ENCODE data around the gene LIMK1.

Gene LIMK1

DNA sequence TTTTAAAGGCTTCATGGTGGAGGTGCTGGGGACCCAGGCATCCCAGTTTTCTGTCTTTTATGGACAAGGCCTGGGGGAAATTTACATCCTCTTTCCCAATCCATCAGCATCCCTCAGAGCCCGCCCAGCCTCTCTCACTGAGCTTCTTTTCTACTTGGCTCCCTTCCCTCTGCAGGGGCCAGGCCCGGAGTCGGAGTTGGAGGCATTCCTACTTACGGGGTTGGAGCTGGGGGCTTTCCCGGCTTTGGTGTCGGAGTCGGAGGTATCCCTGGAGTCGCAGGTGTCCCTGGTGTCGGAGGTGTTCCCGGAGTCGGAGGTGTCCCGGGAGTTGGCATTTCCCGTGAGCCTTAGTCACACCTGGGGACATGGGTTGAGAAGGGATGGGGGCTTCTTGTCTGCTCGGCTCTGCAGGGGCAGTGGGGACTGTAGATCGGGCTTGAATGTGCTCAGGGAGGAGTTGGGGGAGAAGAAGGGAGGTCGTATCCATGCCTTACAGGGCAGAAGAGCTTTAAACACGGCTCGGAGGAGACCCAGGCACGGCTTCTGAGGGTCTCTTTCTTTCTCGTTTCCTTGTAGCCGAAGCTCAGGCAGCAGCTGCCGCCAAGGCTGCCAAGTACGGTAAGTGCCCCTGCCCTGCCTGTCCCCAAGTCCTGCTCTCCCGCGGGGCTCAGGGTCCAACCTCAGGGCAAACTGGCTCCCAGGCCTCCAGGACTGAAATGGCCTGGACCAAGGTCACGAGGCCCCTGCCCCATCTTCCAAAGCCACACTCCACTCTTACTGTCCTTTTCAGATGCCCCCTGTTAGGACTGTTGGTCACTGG is 27.3 kb upstream of the LIMK1 start:
- no peak for DNase-seq

DNA sequence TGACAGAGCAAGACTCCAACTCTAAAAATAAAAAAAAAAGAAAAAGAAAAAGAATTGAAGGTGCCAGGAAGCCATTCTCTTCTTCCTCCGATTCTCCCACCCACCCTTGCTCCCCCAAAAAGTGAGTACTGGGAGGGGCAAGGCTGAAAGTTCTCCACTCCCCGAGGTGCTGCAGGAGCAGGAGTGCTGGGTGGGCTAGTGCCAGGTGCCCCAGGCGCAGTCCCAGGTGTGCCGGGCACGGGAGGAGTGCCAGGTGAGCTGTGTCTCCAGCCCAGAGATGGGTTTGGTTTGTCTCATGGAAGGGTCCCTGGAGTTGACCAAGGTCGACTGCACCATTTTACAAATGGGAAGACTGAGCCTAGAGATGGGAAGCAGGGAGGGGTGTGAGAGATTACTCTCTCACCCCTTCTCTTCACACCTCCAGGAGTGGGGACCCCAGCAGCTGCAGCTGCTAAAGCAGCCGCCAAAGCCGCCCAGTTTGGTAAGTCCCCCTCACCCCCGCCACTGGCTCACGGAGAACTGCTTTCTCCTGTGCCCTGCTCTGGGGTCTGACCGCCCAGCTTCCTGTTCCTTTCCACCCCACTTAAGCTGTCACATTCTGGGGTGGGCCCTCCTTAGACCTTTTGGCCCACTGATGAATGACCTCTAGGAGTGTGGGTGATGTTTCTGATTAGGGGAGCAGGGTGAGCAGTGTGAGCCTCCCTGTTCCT is 26.2 kb upstream of the LIMK1 start:
- DNase-seq, result no peak

GRCh38 chr7:74057987-74058386 is 25.6 kb upstream of the LIMK1 start:
- no peak for DNase-seq

DNA sequence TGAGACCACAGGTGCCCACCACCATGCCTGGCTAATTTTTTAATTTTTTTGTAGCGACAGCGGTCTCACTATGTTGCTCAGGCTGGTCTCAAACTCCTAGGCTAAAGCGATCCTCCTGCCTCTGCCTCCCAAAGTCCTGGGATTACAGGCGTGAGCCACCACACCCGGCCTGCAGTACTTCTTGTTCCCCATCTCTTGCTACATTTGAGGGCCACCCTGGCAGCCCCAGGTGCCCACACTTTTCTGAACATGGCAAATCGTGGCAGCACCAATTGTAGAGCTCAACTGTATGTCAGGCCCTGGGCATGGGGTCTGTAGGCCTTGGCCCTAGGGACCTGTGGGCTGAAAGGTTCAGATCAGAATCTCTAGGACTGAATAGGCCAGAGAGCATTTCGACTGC is 25.1 kb upstream of the LIMK1 start:
- no peak for DNase-seq

DNA sequence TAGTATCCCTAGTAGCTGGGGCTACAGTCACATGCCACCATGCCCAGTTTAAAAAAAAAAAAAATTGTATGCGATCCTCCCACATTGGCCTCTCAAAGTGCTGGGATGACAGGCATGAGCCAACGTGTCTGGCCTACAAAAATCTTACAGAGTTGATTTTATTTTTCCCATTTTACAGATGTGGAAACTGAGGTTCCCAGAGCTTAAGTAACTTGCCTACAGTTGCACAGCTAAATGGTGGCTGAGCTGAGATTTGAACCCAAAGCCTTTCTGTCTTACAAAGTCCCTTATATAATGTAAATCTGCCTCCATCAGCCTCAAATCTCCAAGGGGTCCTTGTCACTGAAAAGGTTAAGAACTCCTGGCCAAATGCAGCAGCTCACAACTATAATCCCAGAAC is 24.6 kb upstream of the LIMK1 start:
- DNase-seq, result no peak

DNA sequence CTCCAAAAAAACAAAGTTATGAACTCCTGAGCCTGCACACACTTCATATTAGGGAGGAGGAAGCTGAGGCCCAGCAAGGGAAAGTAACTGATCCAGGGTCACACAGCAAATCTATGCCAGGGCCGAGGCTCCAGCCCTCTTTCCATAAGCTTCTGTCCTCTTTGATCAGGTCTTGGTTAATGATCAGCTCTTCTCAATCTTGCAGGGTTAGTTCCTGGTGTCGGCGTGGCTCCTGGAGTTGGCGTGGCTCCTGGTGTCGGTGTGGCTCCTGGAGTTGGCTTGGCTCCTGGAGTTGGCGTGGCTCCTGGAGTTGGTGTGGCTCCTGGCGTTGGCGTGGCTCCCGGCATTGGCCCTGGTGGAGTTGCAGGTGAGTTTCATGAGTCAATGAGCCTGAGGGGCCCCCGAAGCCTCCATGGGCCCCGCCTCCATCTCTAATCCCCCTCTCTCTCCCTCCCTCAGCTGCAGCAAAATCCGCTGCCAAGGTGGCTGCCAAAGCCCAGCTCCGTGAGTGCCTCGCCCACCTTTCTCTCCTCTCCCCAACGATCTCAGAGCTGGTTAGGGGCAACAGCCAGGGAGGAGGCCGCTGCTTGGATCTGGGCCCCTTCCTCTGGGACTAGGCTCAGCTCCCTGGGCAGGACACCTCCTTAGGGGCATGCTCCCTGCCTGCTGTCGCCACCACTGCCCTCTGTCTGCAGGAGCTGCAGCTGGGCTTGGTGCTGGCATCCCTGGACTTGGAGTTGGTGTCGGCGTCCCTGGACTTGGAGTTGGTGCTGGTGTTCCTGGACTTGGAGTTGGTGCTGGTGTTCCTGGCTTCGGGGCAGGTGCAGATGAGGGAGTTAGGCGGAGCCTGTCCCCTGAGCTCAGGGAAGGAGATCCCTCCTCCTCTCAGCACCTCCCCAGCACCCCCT is 23.7 kb upstream of the LIMK1 start:
- no peak for DNase-seq

GRCh38 chr7:74061840-74062539 is 21.6 kb upstream of the LIMK1 start:
- peak; percentile 85 for DNase-seq

DNA sequence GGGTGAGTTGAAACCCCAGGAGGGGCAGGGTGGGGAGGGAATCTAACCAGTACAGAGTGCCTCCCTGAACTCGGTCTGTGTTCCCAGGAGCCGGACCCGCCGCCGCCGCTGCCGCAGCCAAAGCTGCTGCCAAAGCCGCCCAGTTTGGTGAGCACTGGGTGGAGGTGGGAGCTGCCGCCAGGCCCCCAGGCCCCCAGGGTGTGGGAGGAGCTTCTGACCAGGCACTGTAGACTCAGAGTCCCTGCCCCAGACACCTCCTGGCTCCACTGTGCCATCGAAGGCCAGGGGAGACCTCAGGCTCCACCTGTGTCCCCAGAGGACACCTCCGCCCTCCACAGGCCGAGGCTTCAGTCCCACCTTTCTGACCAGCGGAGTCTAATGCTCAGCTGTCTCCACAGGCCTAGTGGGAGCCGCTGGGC is 20.4 kb upstream of the LIMK1 start:
- DNase-seq, result no peak

GRCh38 chr7:74063646-74064045 is 20.0 kb upstream of the LIMK1 start:
- no peak for DNase-seq

DNA sequence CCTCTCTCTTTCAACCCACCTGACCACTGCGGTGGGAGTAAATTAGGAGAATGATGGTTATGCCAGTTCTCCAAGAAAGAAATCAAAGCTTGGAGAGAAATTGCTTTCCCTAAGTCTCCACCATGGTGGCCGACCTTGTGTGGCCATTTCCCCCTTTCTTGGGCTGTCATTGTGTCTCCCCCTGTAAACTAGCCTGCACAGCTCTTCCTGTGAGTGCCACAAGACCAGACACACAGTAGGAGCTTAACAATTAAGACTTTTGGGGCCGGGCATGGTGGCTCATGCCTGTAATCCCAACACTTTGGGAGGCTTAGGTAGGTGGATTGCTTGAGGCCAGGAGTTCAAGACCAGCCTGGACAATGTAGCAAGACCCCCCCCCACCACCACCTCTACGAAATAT is 18.9 kb upstream of the LIMK1 start:
- no peak for DNase-seq

DNA sequence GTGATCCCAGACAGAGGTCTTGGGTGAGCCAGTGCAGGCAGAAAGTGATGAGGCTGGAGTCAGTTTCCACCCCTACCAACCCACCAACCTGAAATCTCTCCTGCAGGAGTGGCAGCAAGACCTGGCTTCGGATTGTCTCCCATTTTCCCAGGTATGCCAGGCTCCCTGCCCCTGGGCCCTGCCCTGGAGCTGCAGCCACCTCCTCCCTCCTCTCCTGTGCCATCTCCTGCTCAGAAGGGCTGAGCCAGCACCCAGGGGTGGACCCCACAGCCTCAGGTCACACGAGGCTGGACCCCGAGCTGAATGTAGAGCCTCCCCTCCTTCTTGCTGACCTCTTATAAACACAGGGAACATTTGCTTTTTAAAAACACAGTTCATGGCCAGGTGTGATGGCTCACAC is 17.0 kb upstream of the LIMK1 start:
- no peak for DNase-seq

DNA sequence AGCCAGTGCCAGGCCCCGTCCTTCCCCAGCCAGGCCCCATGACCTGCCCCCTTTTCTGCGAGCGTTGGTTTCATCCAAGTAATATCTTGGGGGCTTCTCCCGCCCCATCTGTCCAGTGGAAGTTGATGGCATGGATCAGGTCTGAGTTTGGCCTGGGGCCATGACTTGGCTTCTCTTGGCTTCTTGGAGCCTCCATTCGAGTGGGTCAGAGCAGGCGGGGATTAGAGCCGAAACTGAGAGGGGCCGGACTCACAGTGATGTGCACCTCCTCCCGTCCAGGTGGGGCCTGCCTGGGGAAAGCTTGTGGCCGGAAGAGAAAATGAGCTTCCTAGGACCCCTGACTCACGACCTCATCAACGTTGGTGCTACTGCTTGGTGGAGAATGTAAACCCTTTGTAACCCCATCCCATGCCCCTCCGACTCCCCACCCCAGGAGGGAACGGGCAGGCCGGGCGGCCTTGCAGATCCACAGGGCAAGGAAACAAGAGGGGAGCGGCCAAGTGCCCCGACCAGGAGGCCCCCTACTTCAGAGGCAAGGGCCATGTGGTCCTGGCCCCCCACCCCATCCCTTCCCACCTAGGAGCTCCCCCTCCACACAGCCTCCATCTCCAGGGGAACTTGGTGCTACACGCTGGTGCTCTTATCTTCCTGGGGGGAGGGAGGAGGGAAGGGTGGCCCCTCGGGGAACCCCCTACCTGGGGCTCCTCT is 15.1 kb upstream of the LIMK1 start:
- DNase-seq, result no peak

DNA sequence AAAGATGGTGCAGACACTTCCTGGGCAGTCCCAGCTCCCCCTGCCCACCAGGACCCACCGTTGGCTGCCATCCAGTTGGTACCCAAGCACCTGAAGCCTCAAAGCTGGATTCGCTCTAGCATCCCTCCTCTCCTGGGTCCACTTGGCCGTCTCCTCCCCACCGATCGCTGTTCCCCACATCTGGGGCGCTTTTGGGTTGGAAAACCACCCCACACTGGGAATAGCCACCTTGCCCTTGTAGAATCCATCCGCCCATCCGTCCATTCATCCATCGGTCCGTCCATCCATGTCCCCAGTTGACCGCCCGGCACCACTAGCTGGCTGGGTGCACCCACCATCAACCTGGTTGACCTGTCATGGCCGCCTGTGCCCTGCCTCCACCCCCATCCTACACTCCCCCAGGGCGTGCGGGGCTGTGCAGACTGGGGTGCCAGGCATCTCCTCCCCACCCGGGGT is 14.5 kb upstream of the LIMK1 start:
- no peak for DNase-seq

DNA sequence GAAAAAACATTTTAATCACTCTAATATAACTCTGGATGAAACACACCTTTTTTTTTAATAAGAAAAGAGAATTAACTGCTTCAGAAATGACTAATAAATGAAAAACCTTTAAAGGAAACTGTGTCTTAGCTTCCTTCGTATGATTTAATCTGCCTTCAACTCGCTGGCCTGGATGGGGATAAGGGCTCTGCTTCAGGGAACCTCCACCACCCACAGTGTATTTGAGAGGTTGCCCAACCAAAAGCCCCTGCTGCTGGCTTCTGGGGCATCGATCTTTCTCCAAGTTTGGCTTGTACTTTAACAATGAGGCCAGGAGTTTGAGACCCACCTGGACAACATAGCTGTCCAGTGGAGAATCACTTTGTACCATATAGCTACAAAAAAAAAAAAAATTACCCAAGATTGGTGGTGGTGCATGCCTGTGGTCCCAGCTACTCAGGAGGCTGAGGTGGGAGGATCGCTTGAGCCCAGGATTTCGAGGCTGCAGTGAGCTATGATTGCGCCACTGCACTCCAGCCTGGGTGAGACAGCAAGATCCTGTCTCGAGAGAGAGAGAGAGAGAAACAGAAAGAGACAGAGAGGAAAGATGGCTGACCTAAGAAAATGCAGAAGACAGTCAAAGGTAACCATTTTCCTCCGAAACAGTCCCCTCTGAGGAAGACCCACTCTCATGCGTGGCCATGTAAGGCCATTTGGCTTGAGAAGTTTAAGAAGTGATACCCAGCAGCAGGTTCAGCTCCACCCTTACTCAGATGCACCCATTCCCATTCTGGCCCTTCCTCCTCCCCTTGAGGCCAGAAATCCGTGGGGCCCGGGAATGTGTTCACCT is 13.6 kb upstream of the LIMK1 start:
- DNase-seq, result no peak

DNA sequence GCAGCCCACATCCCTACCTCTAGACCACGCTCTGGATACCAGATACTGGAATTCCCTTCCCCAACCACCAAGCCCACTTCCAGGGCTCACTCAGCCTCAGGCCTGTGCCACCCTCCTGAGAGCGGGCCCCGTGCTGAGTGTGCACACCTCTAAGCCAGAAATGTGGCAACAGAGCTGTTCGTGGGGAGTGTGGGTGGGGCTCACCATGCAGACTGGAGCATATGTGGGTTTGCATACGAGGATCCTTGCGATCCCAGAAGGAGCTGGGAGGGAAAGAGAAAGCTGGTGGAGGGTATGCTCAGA is 13.0 kb upstream of the LIMK1 start:
- DNase-seq, result no peak

DNA sequence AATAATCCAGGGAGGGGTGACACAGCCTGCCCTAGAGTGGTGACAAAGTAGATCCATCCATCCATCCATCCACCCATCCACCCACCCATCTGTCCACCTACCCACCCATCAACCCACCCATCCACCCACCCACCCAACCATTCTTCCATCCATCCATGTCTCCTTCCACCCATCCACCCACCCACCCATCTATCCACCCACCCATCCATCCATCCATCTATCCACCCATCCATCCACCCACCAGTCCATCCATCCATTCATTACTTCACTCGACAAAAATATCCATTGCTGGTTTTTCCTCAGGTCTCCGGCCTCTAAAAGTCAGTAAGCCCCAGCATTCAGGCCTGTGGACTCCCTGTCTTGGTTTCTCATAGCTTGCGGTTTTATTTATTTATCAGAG is 12.5 kb upstream of the LIMK1 start:
- no peak for DNase-seq

DNA sequence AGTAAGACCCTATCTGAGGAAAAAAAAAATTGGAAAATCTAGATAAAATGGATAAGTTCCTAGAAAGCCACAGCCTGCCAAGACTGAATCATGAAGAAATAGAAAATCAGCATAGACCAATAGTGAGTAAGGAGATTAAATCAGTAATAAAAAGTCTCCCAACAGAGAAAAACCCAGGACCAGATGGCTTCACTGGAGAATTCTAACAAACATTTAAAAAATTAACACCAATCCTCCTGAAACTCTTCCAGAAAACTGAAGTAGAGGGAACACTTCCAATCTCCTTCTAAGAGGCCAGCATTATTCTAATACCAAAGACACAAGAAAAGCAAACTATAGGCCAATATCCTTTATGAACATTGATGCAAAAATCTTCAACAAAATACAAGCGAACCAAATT is 8.8 kb upstream of the LIMK1 start:
- no peak for DNase-seq

DNA sequence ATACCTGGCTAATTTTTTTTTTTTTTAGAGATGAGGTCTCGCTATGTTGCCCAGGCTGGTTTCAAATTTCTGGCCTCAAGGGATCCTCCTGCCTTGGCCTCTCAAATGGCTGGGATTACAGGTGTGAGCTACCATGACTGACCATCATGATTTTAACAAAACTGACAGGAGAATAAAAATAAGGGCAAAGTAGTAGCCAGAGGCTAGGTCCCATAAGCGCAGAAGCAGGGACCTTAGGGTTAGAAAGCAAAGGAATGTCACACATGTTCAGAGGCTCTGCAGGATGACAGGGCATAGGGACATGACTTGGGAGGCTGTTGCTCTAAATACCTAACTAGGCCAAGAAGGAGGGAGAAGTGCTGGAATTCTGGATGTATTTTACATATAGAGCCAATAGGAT is 5.1 kb upstream of the LIMK1 start:
- no peak for DNase-seq

GRCh38 chr7:74082770-74083116 is 861 bp upstream of the LIMK1 start:
- DNase-seq, result no peak

DNA sequence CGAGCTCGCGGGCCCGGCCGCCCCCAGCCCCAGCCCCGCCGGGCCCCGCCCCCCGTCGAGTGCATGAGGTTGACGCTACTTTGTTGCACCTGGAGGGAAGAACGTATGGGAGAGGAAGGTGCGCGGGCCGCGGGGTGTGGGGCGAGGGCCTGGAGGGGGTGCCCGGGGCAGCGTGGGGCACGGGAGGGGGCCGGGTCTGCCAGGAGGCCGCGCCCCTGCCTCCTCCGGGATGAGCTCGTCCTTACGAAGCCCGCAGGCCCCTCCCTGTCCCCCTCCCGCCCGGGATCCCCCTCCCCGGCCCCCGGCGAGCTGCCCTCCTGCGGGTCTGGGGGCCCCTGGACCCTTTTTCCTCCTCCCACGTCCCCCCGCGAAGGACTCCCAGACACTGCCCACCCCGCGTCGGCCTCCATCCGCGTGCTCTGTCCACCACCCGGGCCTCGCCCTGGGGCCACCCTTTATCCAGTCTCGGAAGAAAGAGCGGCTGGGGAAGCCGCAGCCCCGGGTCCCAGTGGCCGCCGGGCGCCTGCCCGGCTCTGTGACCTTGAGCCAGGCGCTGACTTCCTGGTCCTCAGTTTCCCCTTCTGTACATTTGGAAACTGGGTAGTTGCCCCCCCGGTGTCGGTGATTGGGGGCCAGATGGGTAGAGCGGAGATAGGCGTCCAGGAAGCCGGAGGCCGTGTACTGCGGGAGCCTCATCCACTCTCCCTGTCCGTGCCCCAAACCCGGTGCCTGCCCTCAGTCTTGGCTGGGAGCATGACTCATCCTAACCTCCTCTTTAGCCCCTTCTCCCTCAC is 521 bp downstream of the LIMK1 start:
- DNase-seq, result peak; percentile 64
